ENCODE data around the gene GPR89B.
"Not testable (repeated sequence)": the region's sequence is repeated elsewhere in the genome, so short reads cannot be mapped to it uniquely, and the experiment has no call there.

Gene GPR89B

DNA sequence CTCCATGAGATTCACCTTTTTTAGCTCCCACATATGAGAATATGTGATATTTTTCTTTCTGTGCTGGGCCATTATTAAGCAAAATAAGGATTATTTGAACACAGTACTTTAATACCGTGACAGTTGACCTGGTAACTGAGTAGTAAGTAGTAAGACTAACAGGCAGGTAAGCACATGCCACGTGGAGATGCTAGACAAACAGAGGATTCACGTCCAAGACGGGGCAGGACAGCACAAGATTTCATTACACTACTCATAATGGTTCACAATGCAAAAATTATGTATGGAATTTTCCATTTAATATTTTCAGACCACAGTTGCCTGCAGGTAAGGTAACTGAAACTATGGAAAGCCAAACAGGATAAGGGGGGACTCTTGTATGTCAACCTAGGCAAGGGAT is 79.5 kb downstream of the GPR89B start:
- H3K4me3 ChIP-seq (ENCODE audit: low read length, poor library complexity, severe bottlenecking); H3K9ac ChIP-seq (ENCODE audit: low read depth, low read length, poor library complexity, severe bottlenecking); H3F3A ChIP-seq (ENCODE audit: low read depth); H3K27me3 ChIP-seq (ENCODE audit: insufficient read depth, low read length, poor library complexity, severe bottlenecking); H3K4me1 ChIP-seq (ENCODE audit: insufficient read depth, low read length, poor library complexity, severe bottlenecking); H3K9me2 ChIP-seq (replicated peaks; ENCODE audit: low read depth, low read length); H3K79me2 ChIP-seq (ENCODE audit: insufficient read depth, low read length); H2AFZ ChIP-seq (ENCODE audit: low read length); H3K36me3 ChIP-seq (ENCODE audit: insufficient read depth, low read length); H4K20me1 ChIP-seq (ENCODE audit: insufficient read depth, low read length, poor library complexity, severe bottlenecking); H3K4me2 ChIP-seq (ENCODE audit: low read depth, low read length, poor library complexity, severe bottlenecking); H3K9me3 ChIP-seq (ENCODE audit: insufficient read depth, low read depth, low read length): not testable (repeated sequence)

DNA sequence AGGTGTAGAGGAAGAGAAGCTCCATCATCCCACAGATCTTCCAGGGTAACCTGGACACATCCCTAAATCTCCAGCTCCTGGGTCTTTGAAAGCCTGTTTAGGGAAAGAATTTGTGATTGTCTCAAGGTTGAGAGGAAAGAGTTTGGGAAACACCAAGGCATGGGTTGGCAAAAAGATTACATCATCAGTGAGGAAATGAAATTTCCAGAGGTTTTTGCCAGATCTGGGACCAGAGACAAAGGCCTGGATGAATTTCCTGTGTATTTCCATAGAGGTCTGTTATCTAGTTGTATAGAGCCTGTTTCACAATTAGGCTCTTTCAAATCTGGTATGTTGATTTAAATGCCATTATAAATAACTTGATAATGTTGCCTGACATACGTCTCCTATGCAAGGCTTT is 82.3 kb downstream of the GPR89B start:
- H4K20me1 ChIP-seq (ENCODE audit: insufficient read depth, low read length, poor library complexity, severe bottlenecking) = no peaks in the 10 kb centered on the region
- H3K4me1 ChIP-seq (ENCODE audit: insufficient read depth, low read length, poor library complexity, severe bottlenecking) = no peaks in the 10 kb centered on the region
- no peak for TF ChIP-seq EZH2phosphoT487 (IDR thresholded peaks at IDR 0.05; ENCODE audit: borderline replicate concordance)
- TF ChIP-seq CTCF (conservative IDR thresholded peaks at IDR 0.05; ENCODE audit: low read length) = no peak
- no peak overlapping the region for H3K4me3 ChIP-seq (ENCODE audit: low read length, poor library complexity, severe bottlenecking)
- no peaks in the 10 kb centered on the region for H3K9me3 ChIP-seq (ENCODE audit: insufficient read depth, low read depth, low read length)
- no peak overlapping the region for H2AFZ ChIP-seq (ENCODE audit: low read length)
- no peak overlapping the region for H3K9ac ChIP-seq (ENCODE audit: low read depth, low read length, poor library complexity, severe bottlenecking)
- no peaks in the 10 kb centered on the region for H3F3A ChIP-seq (ENCODE audit: low read depth)
- H3K36me3 ChIP-seq (ENCODE audit: insufficient read depth, low read length) = no peaks in the 10 kb centered on the region
- H3K79me2 ChIP-seq (ENCODE audit: insufficient read depth, low read length) = no peaks in the 10 kb centered on the region
- H3K9me2 ChIP-seq (replicated peaks; ENCODE audit: low read depth, low read length) = no peaks in the 10 kb centered on the region
- H3K4me2 ChIP-seq (ENCODE audit: low read depth, low read length, poor library complexity, severe bottlenecking) = no peak overlapping the region
- no peaks in the 10 kb centered on the region for H3K27me3 ChIP-seq (ENCODE audit: insufficient read depth, low read length, poor library complexity, severe bottlenecking)

DNA sequence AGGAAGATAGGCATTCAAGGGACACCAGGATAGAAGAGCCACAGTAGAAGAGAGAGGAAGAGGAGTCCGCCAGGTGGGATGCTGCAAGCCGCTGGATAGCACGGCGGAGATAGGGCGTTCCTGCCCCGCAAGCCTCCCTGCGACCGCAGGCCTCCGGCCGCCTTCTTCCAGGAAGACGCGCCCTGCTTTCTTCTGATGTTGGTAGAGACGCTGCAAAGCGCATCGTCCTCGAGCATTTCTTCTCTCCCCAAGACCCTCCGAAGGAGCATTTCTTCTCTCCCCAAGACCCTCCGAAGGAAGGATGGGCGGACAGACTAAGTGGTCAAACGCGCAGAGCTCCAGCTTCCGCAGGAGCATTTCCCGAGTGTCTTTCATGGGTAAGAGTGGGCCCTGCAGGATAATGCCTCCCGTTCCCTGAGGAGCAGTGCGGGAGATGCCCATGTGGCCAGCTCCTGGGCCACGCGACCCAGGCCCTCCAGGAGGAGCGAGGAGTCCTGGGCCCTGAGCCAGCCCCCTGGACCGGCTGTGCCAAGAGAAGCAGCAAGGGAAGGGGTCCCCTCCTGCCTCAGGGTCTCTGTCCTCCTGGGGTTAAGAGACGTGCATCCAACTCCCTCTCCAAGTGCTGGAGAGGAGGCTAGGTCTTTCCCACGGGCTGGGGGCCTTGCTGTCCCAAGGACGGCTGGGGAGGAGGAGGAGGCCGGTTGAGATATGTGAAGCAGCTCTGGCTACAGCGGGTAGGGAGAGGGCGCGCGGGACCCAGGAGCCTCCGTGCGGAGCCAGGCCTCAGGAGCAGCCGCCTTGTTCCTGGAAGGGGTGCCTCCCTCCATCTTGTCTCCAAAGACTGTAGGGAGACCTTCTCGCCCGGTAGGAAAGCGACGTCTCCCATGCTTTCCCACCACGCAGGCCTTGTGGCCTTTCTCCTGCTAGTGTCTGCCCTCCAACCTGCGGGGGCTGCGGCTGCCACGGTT is 85.2 kb downstream of the GPR89B start:
- not testable (repeated sequence) for H3K4me3 ChIP-seq (ENCODE audit: low read length, poor library complexity, severe bottlenecking); H3K27me3 ChIP-seq (ENCODE audit: insufficient read depth, low read length, poor library complexity, severe bottlenecking)

DNA sequence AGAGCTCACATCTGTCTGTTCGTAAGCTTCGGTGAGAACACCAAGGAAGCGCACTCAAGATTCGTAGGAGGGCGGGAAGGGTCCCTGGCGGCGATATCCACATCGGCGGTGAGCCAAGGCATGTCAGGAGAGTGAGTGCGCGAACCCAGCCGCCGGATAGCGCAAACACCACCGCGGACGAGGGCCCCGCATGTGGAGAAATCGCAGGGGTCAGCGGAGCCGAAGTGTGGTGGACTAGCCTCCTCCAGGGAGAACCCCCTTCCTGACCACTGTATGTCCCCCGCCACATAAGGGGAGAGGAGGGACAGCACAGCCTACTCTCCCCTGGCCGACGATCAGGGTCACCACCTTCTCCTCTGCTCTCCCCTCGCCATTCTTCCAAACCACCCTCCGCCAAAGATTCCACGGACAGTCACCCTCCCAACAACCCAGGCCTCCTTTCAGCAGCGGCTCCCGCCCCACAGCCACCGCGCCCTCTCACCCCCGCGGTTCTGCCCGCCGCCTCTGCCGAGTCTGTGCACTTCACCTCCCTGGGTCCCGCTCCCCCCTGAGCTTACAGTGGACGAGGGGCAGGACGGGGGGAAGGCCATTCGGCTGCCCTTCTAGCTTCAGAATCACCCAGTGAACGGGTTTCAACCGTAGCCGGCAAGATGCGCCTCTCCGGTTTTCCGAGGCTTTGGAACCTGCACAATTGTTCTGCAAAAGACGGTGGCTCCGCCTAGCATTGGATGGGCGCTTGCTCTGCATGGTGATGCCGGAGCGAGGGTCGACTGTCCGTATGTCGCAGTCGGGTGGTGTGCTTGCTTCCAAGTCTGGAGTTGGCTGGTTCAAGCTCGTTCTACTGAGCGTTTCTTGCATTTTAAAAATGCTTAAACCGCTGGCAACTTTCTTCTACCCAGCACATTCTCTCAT is 86.3 kb downstream of the GPR89B start:
- H3K9me3 ChIP-seq (ENCODE audit: insufficient read depth, low read depth, low read length); H3K9me2 ChIP-seq (replicated peaks; ENCODE audit: low read depth, low read length); H3K9ac ChIP-seq (ENCODE audit: low read depth, low read length, poor library complexity, severe bottlenecking); H3K4me1 ChIP-seq (ENCODE audit: insufficient read depth, low read length, poor library complexity, severe bottlenecking); H3F3A ChIP-seq (ENCODE audit: low read depth); H3K79me2 ChIP-seq (ENCODE audit: insufficient read depth, low read length); H3K4me2 ChIP-seq (ENCODE audit: low read depth, low read length, poor library complexity, severe bottlenecking); H3K27me3 ChIP-seq (ENCODE audit: insufficient read depth, low read length, poor library complexity, severe bottlenecking); H3K36me3 ChIP-seq (ENCODE audit: insufficient read depth, low read length); H2AFZ ChIP-seq (ENCODE audit: low read length); H4K20me1 ChIP-seq (ENCODE audit: insufficient read depth, low read length, poor library complexity, severe bottlenecking); H3K4me3 ChIP-seq (ENCODE audit: low read length, poor library complexity, severe bottlenecking): not testable (repeated sequence)

More for the DNA sequence above, 85.2 kb downstream of the GPR89B start:
- H3K9ac ChIP-seq (ENCODE audit: low read depth, low read length, poor library complexity, severe bottlenecking); H3K4me2 ChIP-seq (ENCODE audit: low read depth, low read length, poor library complexity, severe bottlenecking); H3K9me2 ChIP-seq (replicated peaks; ENCODE audit: low read depth, low read length); H2AFZ ChIP-seq (ENCODE audit: low read length); H3F3A ChIP-seq (ENCODE audit: low read depth); H3K4me1 ChIP-seq (ENCODE audit: insufficient read depth, low read length, poor library complexity, severe bottlenecking); H4K20me1 ChIP-seq (ENCODE audit: insufficient read depth, low read length, poor library complexity, severe bottlenecking); H3K36me3 ChIP-seq (ENCODE audit: insufficient read depth, low read length); H3K9me3 ChIP-seq (ENCODE audit: insufficient read depth, low read depth, low read length); H3K79me2 ChIP-seq (ENCODE audit: insufficient read depth, low read length): not testable (repeated sequence)

GRCh38 chr1:148024918-148025317 is 96.7 kb downstream of the GPR89B start:
- H3K4me2 ChIP-seq (ENCODE audit: low read depth, low read length, poor library complexity, severe bottlenecking); H2AFZ ChIP-seq (ENCODE audit: low read length); H3K9me2 ChIP-seq (replicated peaks; ENCODE audit: low read depth, low read length); H3F3A ChIP-seq (ENCODE audit: low read depth); H3K9ac ChIP-seq (ENCODE audit: low read depth, low read length, poor library complexity, severe bottlenecking); H3K27me3 ChIP-seq (ENCODE audit: insufficient read depth, low read length, poor library complexity, severe bottlenecking); H3K79me2 ChIP-seq (ENCODE audit: insufficient read depth, low read length); H3K9me3 ChIP-seq (ENCODE audit: insufficient read depth, low read depth, low read length); H3K36me3 ChIP-seq (ENCODE audit: insufficient read depth, low read length); H3K4me1 ChIP-seq (ENCODE audit: insufficient read depth, low read length, poor library complexity, severe bottlenecking); H4K20me1 ChIP-seq (ENCODE audit: insufficient read depth, low read length, poor library complexity, severe bottlenecking); H3K4me3 ChIP-seq (ENCODE audit: low read length, poor library complexity, severe bottlenecking): not testable (repeated sequence)

- not testable (repeated sequence) for H3K9ac ChIP-seq (ENCODE audit: low read depth, low read length, poor library complexity, severe bottlenecking); H3K4me2 ChIP-seq (ENCODE audit: low read depth, low read length, poor library complexity, severe bottlenecking); H3K4me3 ChIP-seq (ENCODE audit: low read length, poor library complexity, severe bottlenecking); H2AFZ ChIP-seq (ENCODE audit: low read length); H3K79me2 ChIP-seq (ENCODE audit: insufficient read depth, low read length); H3K27me3 ChIP-seq (ENCODE audit: insufficient read depth, low read length, poor library complexity, severe bottlenecking); H3K9me2 ChIP-seq (replicated peaks; ENCODE audit: low read depth, low read length); H4K20me1 ChIP-seq (ENCODE audit: insufficient read depth, low read length, poor library complexity, severe bottlenecking); H3K4me1 ChIP-seq (ENCODE audit: insufficient read depth, low read length, poor library complexity, severe bottlenecking); H3F3A ChIP-seq (ENCODE audit: low read depth); H3K9me3 ChIP-seq (ENCODE audit: insufficient read depth, low read depth, low read length); H3K36me3 ChIP-seq (ENCODE audit: insufficient read depth, low read length)
These were observed 98.8 kb downstream of the GPR89B start for GRCh38 chr1:148027004-148027403.

Data from Loucy (cell line).